K562 (cell line): Measurements from ENCODE around the gene PLA2G15. TPM values are rescaled to one million over a fixed set of nuclear protein-coding genes. Genes with fewer than 3 reads are reported as not detected.

Experiments used
- CTCF ChIP-seq, 3 experiments: IDR thresholded peaks in 2 of 3; conservative IDR thresholded peaks in 1 of 3; 2 replicates each; pipeline ENCODE4 v1.5.1; 2011 to 2012; ENCODE audit warnings: low read length in 3 of 3, mild to moderate bottlenecking in 3 of 3, control low read depth in 2 of 3, improper control_type of control experiment in 1 of 3, inconsistent platforms in 1 of 3, low read depth in 1 of 3, mixed read lengths in 1 of 3, moderate library complexity in 1 of 3; ENCODE audit not compliant: insufficient read depth in 2 of 3
- DPF2 ChIP-seq: fragments of 450-650 bp; IDR thresholded peaks from 2 replicates; pipeline ENCODE4 v1.6.1; 2016
- L3MBTL2 ChIP-seq: fragments of 450-650 bp; IDR thresholded peaks from 2 replicates; pipeline ENCODE4 v1.6.1; 2016; ENCODE audit warnings: mild to moderate bottlenecking, moderate library complexity
- LCOR ChIP-seq: sonication (generic); formaldehyde crosslinking; IDR thresholded peaks from 2 replicates; pipeline ENCODE4 v1.8.0; 2022; ENCODE audit warnings: mild to moderate bottlenecking, missing genetic modification reagents
- MED1 ChIP-seq: sonication (generic); formaldehyde crosslinking; IDR thresholded peaks from 2 replicates; pipeline ENCODE4 v1.8.1; 2023; ENCODE audit warnings: missing genetic modification reagents, borderline replicate concordance
- NR3C1 ChIP-seq: sonication (generic); formaldehyde crosslinking; IDR thresholded peaks from 2 replicates; pipeline ENCODE4 v1.8.1; 2022; ENCODE audit warnings: missing genetic modification reagents
- ZFP1 ChIP-seq: fragments of 450-650 bp; formaldehyde crosslinking; IDR thresholded peaks from 2 replicates; pipeline ENCODE4 v1.4.0; 2020; ENCODE audit warnings: mild to moderate bottlenecking, mixed read lengths
- ZNF143 ChIP-seq: sonication (generic); formaldehyde crosslinking; IDR thresholded peaks from 2 replicates; pipeline ENCODE4 v1.9.0; 2022; ENCODE audit warnings: mild to moderate bottlenecking, missing genetic modification reagents
- polyA plus RNA-seq, 8 experiments: library from polyadenylated mRNA; depleted of rRNA in 4 of 8; stranded (reverse) in 5 of 8; unstranded in 3 of 8; fragments of >200 nt; fragmentation: Nextera tagmentation in 2 of 8; fragmentation: Illumina TruSeq in 1 of 8; extraction: Ambion mirVana in 2 of 8; extraction: Trizol in 1 of 8; gene quantifications; 2 replicates each; pipeline versions ENCODE4 v1.2.1 to v1.2.3, GENCODE V29; 2011 to 2014; ENCODE audit warnings: inconsistent platforms in 1 of 8, missing spikeins in 1 of 8
- total RNA-seq, 7 experiments: library from RNA; depleted of rRNA in 6 of 7; stranded (reverse); fragments of >200 nt in 6 of 7; fragmentation: Illumina TruSeq in 2 of 7; extraction: Trizol in 2 of 7; gene quantifications; 2 replicates each; pipeline versions ENCODE4 v1.2.1 to v1.2.3, GENCODE V29; 2011 to 2021; ENCODE audit warnings: low replicate concordance in 1 of 7
- TF ChIP-seq, protein P1 (sequence below): fragments of 250-450 bp; sonication (Bioruptor Pico); IDR thresholded peaks from 2 replicates; pipeline ENCODE4 v1.4.0; 2020

The PLA2G15 gene
- total and polyA plus RNA-seq, 9 of the 15 experiments (the other 6 are each of a cell fraction or from before 2014, with no cell fraction given), result 0.42 to 8.6 (median 4.8) TPM

GRCh38 chr16:68244903-68245853 lies at the start of gene PLA2G15 (continued):
- TF ChIP-seq, protein P1, sequence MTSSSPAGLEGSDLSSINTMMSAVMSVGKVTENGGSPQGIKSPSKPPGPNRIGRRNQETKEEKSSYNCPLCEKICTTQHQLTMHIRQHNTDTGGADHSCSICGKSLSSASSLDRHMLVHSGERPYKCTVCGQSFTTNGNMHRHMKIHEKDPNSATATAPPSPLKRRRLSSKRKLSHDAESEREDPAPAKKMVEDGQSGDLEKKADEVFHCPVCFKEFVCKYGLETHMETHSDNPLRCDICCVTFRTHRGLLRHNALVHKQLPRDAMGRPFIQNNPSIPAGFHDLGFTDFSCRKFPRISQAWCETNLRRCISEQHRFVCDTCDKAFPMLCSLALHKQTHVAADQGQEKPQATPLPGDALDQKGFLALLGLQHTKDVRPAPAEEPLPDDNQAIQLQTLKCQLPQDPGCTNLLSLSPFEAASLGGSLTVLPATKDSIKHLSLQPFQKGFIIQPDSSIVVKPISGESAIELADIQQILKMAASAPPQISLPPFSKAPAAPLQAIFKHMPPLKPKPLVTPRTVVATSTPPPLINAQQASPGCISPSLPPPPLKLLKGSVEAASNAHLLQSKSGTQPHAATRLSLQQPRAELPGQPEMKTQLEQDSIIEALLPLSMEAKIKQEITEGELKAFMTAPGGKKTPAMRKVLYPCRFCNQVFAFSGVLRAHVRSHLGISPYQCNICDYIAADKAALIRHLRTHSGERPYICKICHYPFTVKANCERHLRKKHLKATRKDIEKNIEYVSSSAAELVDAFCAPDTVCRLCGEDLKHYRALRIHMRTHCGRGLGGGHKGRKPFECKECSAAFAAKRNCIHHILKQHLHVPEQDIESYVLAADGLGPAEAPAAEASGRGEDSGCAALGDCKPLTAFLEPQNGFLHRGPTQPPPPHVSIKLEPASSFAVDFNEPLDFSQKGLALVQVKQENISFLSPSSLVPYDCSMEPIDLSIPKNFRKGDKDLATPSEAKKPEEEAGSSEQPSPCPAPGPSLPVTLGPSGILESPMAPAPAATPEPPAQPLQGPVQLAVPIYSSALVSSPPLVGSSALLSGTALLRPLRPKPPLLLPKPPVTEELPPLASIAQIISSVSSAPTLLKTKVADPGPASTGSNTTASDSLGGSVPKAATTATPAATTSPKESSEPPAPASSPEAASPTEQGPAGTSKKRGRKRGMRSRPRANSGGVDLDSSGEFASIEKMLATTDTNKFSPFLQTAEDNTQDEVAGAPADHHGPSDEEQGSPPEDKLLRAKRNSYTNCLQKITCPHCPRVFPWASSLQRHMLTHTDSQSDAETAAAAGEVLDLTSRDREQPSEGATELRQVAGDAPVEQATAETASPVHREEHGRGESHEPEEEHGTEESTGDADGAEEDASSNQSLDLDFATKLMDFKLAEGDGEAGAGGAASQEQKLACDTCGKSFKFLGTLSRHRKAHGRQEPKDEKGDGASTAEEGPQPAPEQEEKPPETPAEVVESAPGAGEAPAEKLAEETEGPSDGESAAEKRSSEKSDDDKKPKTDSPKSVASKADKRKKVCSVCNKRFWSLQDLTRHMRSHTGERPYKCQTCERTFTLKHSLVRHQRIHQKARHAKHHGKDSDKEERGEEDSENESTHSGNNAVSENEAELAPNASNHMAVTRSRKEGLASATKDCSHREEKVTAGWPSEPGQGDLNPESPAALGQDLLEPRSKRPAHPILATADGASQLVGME (CRISPR knock-in tag), result no peak
- TF ChIP-seq NR3C1 (CRISPR knock-in tag), result no peak
- TF ChIP-seq MED1 (CRISPR knock-in tag), result no peak
- peak; percentile 73 for TF ChIP-seq L3MBTL2
- TF ChIP-seq ZNF143, result no peak
- TF ChIP-seq DPF2, result no peak
- TF ChIP-seq LCOR (CRISPR knock-in tag), result peak; percentile 31; the same call in 1 of the 2 replicates
- TF ChIP-seq ZFP1 (CRISPR knock-in tag), result no peak
- TF ChIP-seq CTCF (IDR thresholded peaks at IDR 0.05 in 2 of 3, conservative IDR thresholded peaks at IDR 0.05 in 1 of 3; ENCODE audit: insufficient read depth in 2 of 3, low read depth in 1 of 3, low read length in 3 of 3), result peak in 1 of 3 experiments; percentile 2; a peak in 1 of 6 replicates
